Right cardiac atrium (tissue), 5 donors: Measurements from ENCODE around the gene BET1L. TPM values are rescaled to one million over a fixed set of nuclear protein-coding genes. Genes with fewer than 3 reads are reported as not detected.
A peak's percentile ranks its signal among the peaks of the same experiment; 100 is the strongest.
"Not testable (repeated sequence)": the region's sequence is repeated elsewhere in the genome, so short reads cannot be mapped to it uniquely, and the experiment has no call there.

Experiments
- ATAC-seq, 2 donors: fragments of 200-7000 bp; cut with Tn5 transposase; one replicate each; pipeline versions ENCODE4 v1.8.0 to v1.9.1; 2020; ENCODE audit warnings: moderate library complexity in 2 of 2, mild to moderate bottlenecking in 1 of 2
- DNase-seq, 3 donors: peaks; one replicate each; pipeline ENCODE4 v3.0.0-alpha.2; 2020
- H3K27ac ChIP-seq: one replicate; pipeline ENCODE4 v1.5.1; 2013; ENCODE audit warnings: mild to moderate bottlenecking, low read length, control low read depth, moderate library complexity
- H3K27me3 ChIP-seq: one replicate; pipeline ENCODE4 v1.6.1; 2013; ENCODE audit not compliant: control insufficient read depth, insufficient read depth
- H3K4me1 ChIP-seq: one replicate; pipeline ENCODE4 v1.6.1; 2013; ENCODE audit warnings: low read length; ENCODE audit not compliant: control insufficient read depth, insufficient read depth
- H3K4me3 ChIP-seq: one replicate; pipeline ENCODE4 v1.5.1; 2013; ENCODE audit warnings: low read length, control low read depth
- H3K9me3 ChIP-seq: one replicate; pipeline ENCODE4 v1.6.1; 2013; ENCODE audit warnings: low read length; ENCODE audit not compliant: control insufficient read depth
- WGBS: extraction: QIAGEN DNeasy Blood & Tissue Kit; methylation state at CpG from one replicate; pipeline ENCODE4 v1.1.7; 2013; 5-methylcytosine and 5-hydroxymethylcytosine counted together
- intact Hi-C, 4 donors: fragments of 100-400 bp; cut with DNase I; formaldehyde crosslinking; loops; one replicate each; pipeline versions ENCODE4 v1.11.0 to v1.14.0; 2022 to 2023
- polyA plus RNA-seq: library from polyadenylated mRNA; stranded (reverse); fragments of 200-250 nt; gene quantifications from one replicate; pipeline ENCODE4 v1.2.3, GENCODE V29; 2013
- total RNA-seq, 4 donors: library from RNA; stranded (reverse); fragmentation: NEBNext Ultra II Directional; extraction: Animal tissue kit (Norgen Biotek cat#: 25700); gene quantifications; one replicate each; pipeline ENCODE4 v1.2.1, GENCODE V29; 2021
- donor health status: healthy with polysubstance abuse.
- donor health status: DM: no; HTN: yes; CAD: no.
- donor health status: DM: no; HTN: no; CAD: no.
- donor health status: DM: no; HTN: yes; CAD: no; lungs with severe emphysema.
- donor health status: DM: yes; HTN: yes; CAD: no.

BET1L gene
- total and polyA plus RNA-seq, 5 donors, result 20.9 to 39.9 (median 31.4) TPM

DNA sequence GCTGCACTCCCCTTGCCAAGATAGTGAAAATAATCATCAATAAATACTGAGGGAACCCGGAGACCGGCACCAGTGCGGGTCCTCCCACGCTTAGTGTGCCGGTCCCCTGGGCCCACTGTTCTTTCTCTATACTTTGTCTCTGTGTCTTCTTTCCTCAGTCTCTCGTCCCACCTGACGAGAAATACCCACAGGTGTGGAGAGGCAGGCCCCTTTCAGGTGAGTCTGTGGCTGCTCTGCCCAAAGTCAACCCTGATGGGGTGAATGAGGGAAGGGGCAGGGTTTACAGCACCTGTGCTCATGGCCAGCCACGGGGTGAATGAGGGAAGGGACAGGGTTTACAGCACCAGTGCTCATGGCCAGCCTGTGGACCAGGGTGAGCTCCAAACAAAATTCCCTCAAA is 4.7 kb downstream of the BET1L start:
- intact Hi-C loops, result no loop called here
- WGBS, result 72% methylated on average over 8 of the region's 8 CpGs
- no peaks in the 10 kb centered on the region for H3K9me3 ChIP-seq
- ATAC-seq (no peak), DNase-seq (peak in 2 of 3 donors; percentile 24 to 25)
- no peaks in the 10 kb centered on the region for H3K27me3 ChIP-seq
- H3K4me1 ChIP-seq, result peaks cover 6% of the 10 kb centered on the region
- no peak overlapping the region for H3K4me3 ChIP-seq
- no peak overlapping the region for H3K27ac ChIP-seq

- 53% methylated on average over 15 of the region's 15 CpGs for WGBS
- Histone ChIP-seq H3K27me3 (no peaks in the 10 kb centered on the region), H3K4me3 (no peak overlapping the region), H3K4me1 (peaks cover 6% of the 10 kb centered on the region), H3K27ac (no peak overlapping the region), H3K9me3 (no peaks in the 10 kb centered on the region)
- ATAC-seq (no peak), DNase-seq (no peak)
- intact Hi-C loops, result no loop called here
Measured at GRCh38 chr11:201966-202365, 5.2 kb downstream of the BET1L start.

DNA sequence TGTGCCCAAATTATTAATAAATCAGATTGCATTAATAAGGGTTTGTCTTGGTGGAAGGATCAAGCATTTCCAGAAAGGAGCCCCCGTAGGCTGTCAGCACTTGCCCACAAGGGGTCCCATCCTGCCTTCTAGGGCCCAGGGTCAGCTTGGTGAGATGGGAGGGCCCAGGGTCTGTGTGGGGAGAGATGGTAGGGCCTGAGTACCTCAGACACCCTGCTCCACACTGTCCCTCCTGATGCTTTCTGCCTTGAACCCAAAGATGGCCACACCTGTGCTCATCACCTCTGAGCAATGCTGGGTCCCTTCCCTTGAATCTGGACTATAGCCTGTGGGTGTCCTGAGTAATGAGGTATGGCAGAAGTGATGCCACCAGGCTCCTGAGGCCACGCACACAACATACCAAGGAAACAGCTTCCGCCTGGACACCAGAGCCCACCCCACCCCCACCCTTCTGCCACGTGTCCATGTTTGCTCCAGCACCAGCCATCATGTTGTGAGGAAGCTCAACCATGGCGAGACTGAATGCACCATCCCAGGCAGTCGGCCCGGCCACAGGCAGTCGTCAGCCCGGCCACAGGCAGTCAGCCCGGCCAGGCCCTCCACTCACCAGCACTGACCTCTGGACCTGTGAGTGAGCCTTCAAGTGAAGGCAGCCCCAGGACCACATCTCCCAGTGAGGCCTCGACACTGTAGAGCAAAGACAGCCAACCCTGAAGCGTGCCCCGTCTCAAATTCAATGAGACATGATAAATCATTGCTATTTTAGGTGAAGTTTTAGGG is 6.8 kb downstream of the BET1L start:
- ATAC-seq, result no peak
- 93% methylated on average over 13 of the region's 13 CpGs for WGBS
- intact Hi-C loops, result no loop called here

GRCh38 chr11:199782-200181 is 7.4 kb downstream of the BET1L start:
- Histone ChIP-seq H3K4me3 (no peak overlapping the region), H3K4me1 (no peaks in the 10 kb centered on the region), H3K9me3 (no peaks in the 10 kb centered on the region), H3K27me3 (no peaks in the 10 kb centered on the region), H3K27ac (no peak overlapping the region)
- intact Hi-C loops, result no loop called here
- DNase-seq (peak in 2 of 3 donors; percentile 39 to 53), ATAC-seq (no peak)
- 78% methylated on average over 8 of the region's 8 CpGs for WGBS

More for the DNA sequence above, 6.8 kb downstream of the BET1L start:
- peaks cover 1% of the 10 kb centered on the region for H3K4me1 ChIP-seq
- DNase-seq, result peak in 2 of 3 donors; percentile 42 to 43
- H3K27ac ChIP-seq, result no peak overlapping the region
- no peaks in the 10 kb centered on the region for H3K27me3 ChIP-seq
- H3K9me3 ChIP-seq, result no peaks in the 10 kb centered on the region
- H3K4me3 ChIP-seq, result no peak overlapping the region

DNA sequence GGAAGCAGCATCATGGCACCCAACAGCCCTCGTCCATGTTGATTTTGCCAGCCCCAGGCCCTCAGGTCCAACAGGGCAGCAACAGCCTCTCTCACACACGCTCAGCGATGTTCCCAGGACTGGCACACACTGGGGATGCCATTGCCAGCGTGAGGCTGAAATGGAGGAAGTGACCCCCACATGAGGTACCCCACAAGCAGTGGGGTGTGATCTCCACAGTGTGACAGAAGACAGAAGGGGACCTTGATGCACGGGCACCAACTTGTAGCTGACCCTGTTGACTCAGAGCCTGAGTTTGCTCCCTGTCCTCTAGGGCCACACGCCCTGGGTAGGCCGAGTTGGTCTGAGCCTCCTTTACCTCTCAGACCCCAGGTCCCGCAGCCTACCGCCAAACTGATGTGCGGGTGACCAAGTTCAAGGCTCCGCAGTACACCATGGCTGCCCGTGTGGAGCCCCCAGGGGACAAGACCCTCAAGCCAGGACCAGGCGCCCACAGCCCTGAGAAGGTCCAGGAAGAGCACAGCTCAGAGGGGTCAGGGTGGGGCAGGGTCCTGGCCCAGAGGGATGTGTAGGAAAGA is 8.1 kb downstream of the BET1L start:
- 89% methylated on average over 13 of the region's 13 CpGs for WGBS
- H3K4me3 ChIP-seq, result no peak overlapping the region
- H3K4me1 ChIP-seq, result no peaks in the 10 kb centered on the region
- intact Hi-C loops, result no loop called here
- H3K9me3 ChIP-seq, result no peaks in the 10 kb centered on the region
- H3K27ac ChIP-seq, result no peak overlapping the region
- H3K27me3 ChIP-seq, result no peaks in the 10 kb centered on the region
- no peak for ATAC-seq
- peak in 2 of 3 donors; percentile 28 to 58 for DNase-seq

DNA sequence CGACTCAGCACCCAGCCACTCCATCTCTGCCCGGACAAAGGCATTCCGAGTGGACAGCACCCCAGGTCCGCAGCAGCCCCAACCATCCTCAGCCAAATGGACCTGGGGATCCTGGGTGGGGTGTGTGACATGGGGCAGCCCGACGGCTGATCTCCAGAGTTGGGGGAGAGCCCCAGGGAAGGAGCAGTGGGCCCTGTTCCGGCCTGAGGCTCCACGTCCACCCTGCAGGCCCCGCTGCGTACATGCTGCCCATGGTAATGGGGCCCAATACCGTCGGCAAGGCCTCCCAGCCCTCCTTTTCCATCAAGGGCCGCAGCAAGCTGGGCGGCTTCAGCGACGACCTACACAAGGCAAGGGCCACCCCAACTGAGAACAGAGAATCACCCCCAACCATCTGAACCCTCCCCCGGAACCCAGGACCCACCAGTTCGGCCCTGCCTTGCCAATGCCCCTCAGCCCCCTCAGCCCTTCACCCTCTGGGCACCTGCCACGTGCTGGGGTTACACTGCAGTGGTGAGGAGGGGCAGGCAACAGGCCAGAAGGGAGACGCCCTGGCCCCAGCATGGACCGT is 8.9 kb downstream of the BET1L start:
- intact Hi-C loops, result no loop called here
- 85% methylated on average over 21 of the region's 21 CpGs for WGBS
- DNase-seq (peak in 2 of 3 donors; percentile 52 to 56), ATAC-seq (no peak)
- H3K27ac ChIP-seq, result no peak overlapping the region
- H3K4me3 ChIP-seq, result no peak overlapping the region
- H3K9me3 ChIP-seq, result no peaks in the 10 kb centered on the region
- no peaks in the 10 kb centered on the region for H3K4me1 ChIP-seq
- no peaks in the 10 kb centered on the region for H3K27me3 ChIP-seq

DNA sequence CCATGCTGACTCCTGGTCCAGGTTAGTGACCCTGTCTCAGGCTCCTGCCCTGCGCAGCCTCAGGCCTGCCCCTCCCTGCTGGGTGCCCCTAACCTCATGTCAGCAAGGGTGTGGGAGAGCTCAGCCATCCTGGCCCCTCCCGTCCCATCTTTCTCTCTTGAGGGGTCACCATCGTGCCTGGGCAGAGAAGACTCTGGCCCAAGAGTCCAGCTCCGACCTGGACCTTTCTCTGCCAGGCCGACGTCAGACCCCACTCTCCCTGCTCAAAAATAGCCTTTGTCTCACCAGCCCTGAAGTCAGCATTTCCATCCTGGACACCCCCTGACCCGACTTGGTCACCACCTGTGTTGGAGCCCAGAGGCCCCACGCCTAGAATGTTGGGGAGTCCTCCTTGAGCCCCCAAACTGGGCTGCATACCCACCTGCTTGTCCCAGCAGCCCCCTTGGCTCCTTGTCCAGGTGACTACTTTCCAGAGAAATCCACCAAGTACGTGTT is 9.4 kb downstream of the BET1L start:
- DNase-seq (peak in 2 of 3 donors; percentile 34 to 59), ATAC-seq (no peak)
- Histone ChIP-seq H3K4me1 (no peaks in the 10 kb centered on the region), H3K27me3 (no peaks in the 10 kb centered on the region), H3K4me3 (no peak overlapping the region), H3K27ac (no peak overlapping the region), H3K9me3 (no peaks in the 10 kb centered on the region)
- 84% methylated on average over 9 of the region's 9 CpGs for WGBS
- intact Hi-C loops, result no loop called here

DNA sequence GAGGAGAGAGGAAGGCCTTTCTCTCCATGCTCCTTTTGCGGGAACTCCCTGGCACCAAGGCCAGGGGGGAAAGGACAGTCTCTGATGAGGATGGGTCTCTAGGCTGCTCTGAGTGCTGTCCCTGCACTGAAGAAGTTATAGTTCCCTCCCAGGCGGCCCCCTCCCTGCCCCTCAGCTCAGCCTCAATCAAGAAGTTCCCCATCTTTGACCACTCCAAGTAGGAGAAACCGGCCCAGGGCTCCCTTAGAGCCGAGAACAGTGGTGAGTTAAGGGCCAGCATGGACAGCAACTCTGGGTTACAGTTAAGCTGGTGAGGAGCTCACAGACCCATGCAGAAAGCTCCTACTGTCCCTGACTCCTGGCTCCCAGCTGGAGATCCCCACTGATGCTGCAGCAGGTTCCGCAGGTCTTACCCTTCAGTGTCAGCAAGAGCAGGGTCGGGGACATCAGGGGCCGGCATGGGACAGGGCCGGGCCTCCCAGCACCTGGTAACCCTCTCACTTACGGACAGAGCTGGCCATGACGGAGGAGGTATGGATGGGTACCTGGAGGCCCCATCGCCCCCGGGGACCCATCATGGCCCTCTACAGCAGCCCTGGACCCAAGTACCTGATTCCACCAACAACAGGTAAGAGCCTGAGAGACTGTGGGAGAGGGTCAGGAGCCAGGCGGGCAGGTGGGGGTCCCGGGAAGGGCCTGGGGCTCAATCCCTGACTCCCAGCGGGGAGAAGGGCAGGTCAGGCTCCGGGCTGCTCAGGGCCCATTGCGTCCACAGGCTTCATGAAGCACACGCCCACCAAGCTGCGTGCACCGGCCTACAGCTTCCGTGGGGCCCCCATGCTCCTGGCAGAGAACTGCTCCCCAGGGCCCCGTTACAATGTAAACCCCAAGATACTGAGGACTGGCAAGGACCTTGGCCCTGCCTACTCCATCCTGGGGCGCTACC is 10.1 kb downstream of the BET1L start:
- 83% methylated on average over 23 of the region's 23 CpGs for WGBS
- H3K4me3 ChIP-seq, result no peak overlapping the region
- peak in 2 of 3 donors; percentile 37 to 44 for DNase-seq

DNA sequence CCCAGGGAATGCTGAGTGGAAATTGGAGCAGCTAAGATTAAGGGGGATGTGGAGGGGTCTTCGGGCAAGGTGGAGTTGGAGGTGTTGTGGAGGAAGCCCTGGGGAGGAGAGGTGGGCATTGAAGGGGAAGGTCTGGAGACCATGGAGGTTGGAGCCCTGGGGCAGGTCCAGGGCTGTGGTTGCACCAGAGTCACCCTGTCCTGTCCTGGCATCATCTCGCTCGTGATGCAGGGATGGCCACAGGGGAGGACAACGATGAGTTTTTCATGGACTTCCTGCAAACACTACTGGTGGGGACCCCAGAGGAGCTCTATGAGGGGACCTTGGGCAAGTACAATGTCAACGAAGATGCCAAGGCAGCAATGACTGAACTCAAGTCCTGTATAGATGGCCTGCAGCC is 13.7 kb downstream of the BET1L start:
- H3K4me3 ChIP-seq, H3K27me3 ChIP-seq, H3K4me1 ChIP-seq, H3K27ac ChIP-seq, intact Hi-C loops, ATAC-seq, H3K9me3 ChIP-seq: not testable (repeated sequence)
- 76% methylated on average over 5 of the region's 5 CpGs for WGBS
- DNase-seq, result peak; percentile 15 to 33 (median 23)

More for the DNA sequence above, 10.1 kb downstream of the BET1L start:
- Histone ChIP-seq H3K27ac (no peak overlapping the region), H3K27me3 (no peaks in the 10 kb centered on the region), H3K4me1 (no peaks in the 10 kb centered on the region), H3K9me3 (no peaks in the 10 kb centered on the region)
- intact Hi-C loops, result no loop called here
- ATAC-seq, result no peak

DNA sequence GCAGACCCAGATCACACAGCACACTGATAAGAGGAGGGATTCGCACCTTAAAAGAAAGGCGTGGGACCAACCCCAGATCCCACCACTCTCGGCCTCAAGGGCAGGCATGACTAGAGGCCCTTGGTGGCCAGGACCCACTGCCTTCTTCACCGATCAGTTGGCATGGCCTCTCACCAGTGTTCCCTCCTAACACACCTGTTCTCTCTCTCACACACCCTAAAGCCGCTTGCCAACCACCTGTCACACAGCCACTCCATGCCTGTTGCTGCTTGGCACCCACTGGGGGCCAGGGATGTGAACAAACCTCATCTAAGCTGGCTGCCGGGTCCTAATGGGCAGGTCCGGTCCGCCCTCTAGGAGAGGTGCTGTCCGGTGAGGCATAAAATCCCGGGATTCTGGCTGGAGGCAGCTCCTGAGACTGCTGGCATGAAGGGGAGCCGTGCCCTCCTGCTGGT is 14.5 kb downstream of the BET1L start, which contains the start of gene SCGB1C1:
TSS of gene SCGB1C1 (plus strand) at position 405 of the 455 bp plus-strand sequence. CDS start at position 427, 22 bp downstream.
- H3K9me3 ChIP-seq, H3K4me3 ChIP-seq, H3K4me1 ChIP-seq, ATAC-seq, H3K27ac ChIP-seq, intact Hi-C loops, H3K27me3 ChIP-seq: not testable (repeated sequence)
- WGBS, result 84% methylated on average over 3 of the region's 11 CpGs
- DNase-seq, result peak in 1 of 3 donors; percentile 7
